ENCODE results near the gene GMDS.

Gene GMDS

GRCh38 chr6:2099870-2100269 is 145.5 kb downstream of the GMDS start:
- no peak for DNase-seq (ENCODE audit: low read depth, low spot score)

- DNase-seq (ENCODE audit: low read depth, low spot score): no peak
These were observed 147.9 kb downstream of the GMDS start for GRCh38 chr6:2097464-2097863.

DNA sequence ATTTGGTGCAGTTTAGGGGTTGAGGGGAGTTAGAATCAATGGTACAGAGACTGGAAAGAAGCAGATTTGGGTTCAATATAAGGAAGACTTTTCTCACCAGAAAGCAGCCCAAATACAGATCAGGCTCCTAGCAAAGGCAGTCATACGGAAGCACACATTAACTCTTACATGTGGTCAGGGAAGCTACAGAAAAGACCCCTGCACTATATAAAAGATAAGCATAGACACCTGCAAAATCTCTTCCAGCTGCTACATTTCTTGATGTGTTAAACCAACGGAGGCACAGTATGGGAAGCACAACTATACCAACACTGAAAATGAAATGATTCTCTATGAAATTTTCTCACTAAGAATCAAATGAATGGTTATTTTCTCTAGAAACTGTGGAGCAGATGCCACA is 150.8 kb downstream of the GMDS start:
- no peak for DNase-seq (ENCODE audit: low read depth, low spot score)

DNA sequence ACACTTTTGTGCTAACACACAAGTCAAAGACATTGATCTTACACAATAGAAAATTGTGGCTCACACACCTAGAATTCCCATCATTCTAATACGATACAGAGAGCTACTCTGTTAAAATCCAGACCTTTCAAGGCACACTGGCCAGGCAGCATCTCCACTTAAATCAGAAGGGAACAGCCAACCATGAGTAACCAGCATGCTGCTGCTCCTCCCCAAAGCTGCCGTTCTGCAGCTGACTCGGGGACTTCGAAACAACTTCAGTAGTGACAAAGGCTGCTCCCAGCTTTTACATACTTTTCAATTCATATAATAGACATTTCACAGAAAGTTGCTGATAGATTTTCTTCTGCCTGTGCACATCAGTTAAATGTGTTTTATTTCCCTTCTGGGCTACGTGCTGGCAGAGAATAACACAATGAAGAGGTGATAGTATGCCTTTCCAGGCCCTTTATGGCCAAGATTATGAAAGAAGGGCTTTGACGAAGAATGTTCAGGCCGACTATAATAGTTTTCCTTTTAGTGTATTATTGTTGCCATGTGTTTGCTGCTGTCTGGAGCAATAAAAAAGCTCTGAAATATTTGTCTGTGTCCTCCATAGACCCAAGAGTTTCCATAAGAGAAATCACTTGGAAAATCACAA is 159.0 kb downstream of the GMDS start:
- no peak for DNase-seq (ENCODE audit: low read depth, low spot score)

- DNase-seq (ENCODE audit: low read depth, low spot score): no peak
These were observed 159.7 kb downstream of the GMDS start for GRCh38 chr6:2085657-2086056.

GRCh38 chr6:2081155-2082138 is 164.0 kb downstream of the GMDS start:
- no peak for DNase-seq (ENCODE audit: low read depth, low spot score)

DNA sequence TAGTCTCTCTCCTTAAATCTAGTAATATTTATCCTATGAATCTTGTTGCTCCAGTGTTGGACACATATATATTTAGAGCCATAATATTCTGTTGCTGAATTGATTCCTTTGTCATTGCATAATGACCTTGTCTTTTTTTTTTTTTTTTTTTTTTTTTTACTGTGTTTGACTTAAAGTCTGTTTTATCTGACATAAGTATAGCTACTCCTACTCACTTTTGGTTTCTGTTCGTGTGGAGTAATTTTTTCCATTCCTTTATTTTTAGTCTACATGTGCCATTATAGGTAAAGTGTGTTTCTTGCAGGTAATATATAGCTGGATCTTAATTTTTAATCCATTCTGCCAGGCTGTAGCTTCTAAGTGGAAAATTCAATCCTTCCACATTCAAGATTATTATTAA is 166.5 kb downstream of the GMDS start:
- no peak for DNase-seq (ENCODE audit: low read depth, low spot score)

GRCh38 chr6:2077826-2078225 is 167.6 kb downstream of the GMDS start:
- DNase-seq (ENCODE audit: low read depth, low spot score): no peak

- no peak for DNase-seq (ENCODE audit: low read depth, low spot score)
These were observed 171.9 kb downstream of the GMDS start for GRCh38 chr6:2073476-2073875.

GRCh38 chr6:2072453-2072852 is 173.0 kb downstream of the GMDS start:
- DNase-seq (ENCODE audit: low read depth, low spot score): peak; percentile 76

- no peak for DNase-seq (ENCODE audit: low read depth, low spot score)
These were observed 181.9 kb downstream of the GMDS start for GRCh38 chr6:2063547-2063946.

DNA sequence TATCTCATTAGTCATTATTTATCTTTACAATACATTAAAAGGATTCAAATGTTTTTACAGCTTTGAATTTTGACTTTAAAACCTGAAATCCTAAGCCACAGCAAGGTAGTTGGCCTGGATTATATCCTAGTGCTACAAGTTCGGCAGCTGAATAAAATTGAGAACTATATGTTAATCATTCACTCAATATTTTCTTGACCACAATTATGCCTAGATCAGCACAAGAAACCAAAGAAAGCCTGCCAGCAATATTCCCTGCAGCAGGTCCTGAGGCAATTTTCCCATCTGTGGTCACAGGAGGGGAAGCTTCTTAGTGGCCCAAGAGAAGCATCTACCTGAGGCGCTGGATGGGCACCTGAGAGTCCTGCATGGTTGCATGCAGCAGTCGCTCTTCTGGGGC is 183.5 kb downstream of the GMDS start:
- DNase-seq (ENCODE audit: low read depth, low spot score): peak; percentile 56

GRCh38 chr6:2055911-2056310 is 189.5 kb downstream of the GMDS start:
- DNase-seq (ENCODE audit: low read depth, low spot score): no peak

DNA sequence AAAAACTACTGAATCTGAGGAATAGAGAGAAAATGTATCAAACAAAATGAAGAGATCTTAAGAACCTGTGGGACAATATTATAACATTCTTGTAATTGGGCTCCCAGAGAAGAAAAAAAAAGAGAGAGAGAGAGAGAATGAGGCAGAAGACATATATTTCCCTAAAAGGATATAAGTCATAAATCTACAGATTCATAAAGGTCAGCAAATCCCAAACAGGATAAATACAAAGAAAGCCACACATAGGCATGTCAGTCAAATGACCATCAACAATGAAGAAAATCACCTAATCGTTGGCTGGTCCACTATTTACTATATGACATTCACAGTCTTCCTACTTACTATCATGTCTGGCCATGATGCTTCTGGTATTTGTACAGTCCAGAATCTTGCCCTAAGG is 190.3 kb downstream of the GMDS start:
- no peak for DNase-seq (ENCODE audit: low read depth, low spot score)

GRCh38 chr6:2054516-2055067 is 190.8 kb downstream of the GMDS start:
- DNase-seq (ENCODE audit: low read depth, low spot score): no peak

- DNase-seq (ENCODE audit: low read depth, low spot score): no peak
These were observed 191.7 kb downstream of the GMDS start for GRCh38 chr6:2053691-2054090.

DNA sequence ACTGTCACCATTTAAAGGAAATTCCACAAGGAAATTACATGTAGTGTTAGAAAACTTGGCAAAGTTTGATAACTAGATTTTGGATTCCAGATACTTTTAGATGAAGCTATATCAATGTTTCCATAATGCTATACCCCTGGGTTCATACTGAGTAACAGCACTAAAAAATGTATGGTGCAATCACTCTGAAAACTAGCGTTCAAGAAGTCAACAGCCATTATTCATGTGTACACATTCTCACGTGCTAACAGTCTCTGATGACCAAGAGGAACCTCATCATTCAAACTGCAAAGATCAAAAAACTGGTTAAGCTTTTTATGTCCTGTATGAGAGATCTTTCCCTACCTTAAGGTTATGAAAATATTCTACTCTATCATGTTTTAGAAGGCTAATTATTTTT is 197.6 kb downstream of the GMDS start:
- DNase-seq (ENCODE audit: low read depth, low spot score): no peak

GRCh38 chr6:2044192-2044591 is 201.2 kb downstream of the GMDS start:
- DNase-seq (ENCODE audit: low read depth, low spot score): no peak

GRCh38 chr6:2042956-2043648 is 202.3 kb downstream of the GMDS start:
- no peak for DNase-seq (ENCODE audit: low read depth, low spot score)

- no peak for DNase-seq (ENCODE audit: low read depth, low spot score)
These were observed 207.3 kb downstream of the GMDS start for GRCh38 chr6:2038092-2038491.

DNA sequence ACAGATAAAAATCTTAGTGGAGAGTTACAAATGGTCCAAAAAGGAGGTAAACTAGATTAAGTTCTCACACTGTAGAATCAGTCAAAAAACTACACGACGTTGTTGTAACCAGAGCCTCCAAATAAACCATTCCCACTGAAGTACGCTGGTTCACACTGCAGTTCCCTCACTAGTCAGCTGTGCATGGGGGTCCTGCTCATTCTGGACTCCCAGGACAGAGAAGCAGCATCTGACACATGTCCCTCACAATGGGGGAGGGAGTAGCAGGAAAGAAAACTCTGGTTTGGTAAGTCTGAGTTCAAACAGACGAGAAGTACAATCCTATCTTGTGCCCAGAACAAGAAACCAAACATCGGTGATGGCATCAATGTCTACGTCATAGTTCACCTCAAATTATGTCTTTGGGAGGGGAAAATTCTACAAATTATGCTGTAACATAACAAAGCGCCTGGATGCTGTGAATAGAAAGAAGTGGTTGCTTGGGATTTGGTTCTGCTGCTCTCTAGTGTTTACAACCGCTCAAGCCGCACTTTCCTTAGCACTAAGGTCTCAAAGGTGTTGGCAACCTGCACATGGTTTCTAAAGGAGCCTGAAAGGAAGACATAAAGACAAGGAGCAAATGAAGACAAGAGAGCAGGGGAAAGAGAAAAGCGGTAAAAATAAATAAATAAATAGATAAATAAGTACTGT is 208.0 kb downstream of the GMDS start:
- DNase-seq (ENCODE audit: low read depth, low spot score): no peak

- DNase-seq (ENCODE audit: low read depth, low spot score): no peak
These were observed 208.7 kb downstream of the GMDS start for GRCh38 chr6:2036710-2037023.

All from brain pericyte (primary cell).